Calu3 (cell line): ENCODE data around the gene WNK1. TPM values are rescaled to one million over a fixed set of nuclear protein-coding genes. Genes with fewer than 3 reads are reported as not detected.

Experiments
- BruUV-seq: library from RNA; stranded (reverse); fragments of 400-500 nt; replicated peaks from 2 replicates; lab custom pipeline; 2021; lab: Mats Ljungman, UMichigan
- CTCF ChIA-PET: fragments of 300-600 bp; sonication (Branson Sonifier 250); formaldehyde crosslinking; loops from one replicate; lab custom pipeline; 2022; ENCODE audit warnings: antibody characterized with exemption; lab: Charles Lee
- DNase-seq: peaks from one replicate; pipeline ENCODE4 v3.0.0; 2022
- H3K27ac Mint-ChIP-seq: one replicate; pipeline ENCODE4 v1.8.0; 2022; ENCODE audit warnings: mixed read lengths; ENCODE audit not compliant: unreplicated experiment
- H3K27me3 Mint-ChIP-seq: one replicate; pipeline ENCODE4 v1.8.0; 2022; ENCODE audit warnings: mixed read lengths; ENCODE audit not compliant: unreplicated experiment
- H3K36me3 Mint-ChIP-seq: one replicate; pipeline ENCODE4 v1.8.0; 2022; ENCODE audit warnings: mild to moderate bottlenecking, moderate library complexity, mixed read lengths; ENCODE audit not compliant: insufficient read depth, unreplicated experiment
- H3K4me1 Mint-ChIP-seq: one replicate; pipeline ENCODE4 v1.8.0; 2022; ENCODE audit warnings: mild to moderate bottlenecking, low read depth, mixed read lengths; ENCODE audit not compliant: unreplicated experiment
- H3K4me3 Mint-ChIP-seq: one replicate; pipeline ENCODE4 v1.8.0; 2022; ENCODE audit warnings: mild to moderate bottlenecking, low read depth, moderate library complexity, mixed read lengths; ENCODE audit not compliant: unreplicated experiment
- H3K9me3 Mint-ChIP-seq: one replicate; pipeline ENCODE4 v1.8.0; 2022; ENCODE audit warnings: low read depth, mixed read lengths; ENCODE audit not compliant: unreplicated experiment
- intact Hi-C: fragments of 100-400 bp; cut with micrococcal nuclease; formaldehyde crosslinking; loops from one replicate; pipeline ENCODE4 v1.10.0; 2022; ENCODE audit not compliant: unreplicated experiment
- total RNA-seq: library from RNA; stranded (reverse); gene quantifications from 2 replicates; pipeline ENCODE4 v1.2.3, GENCODE V29; 2022
- TF ChIP-seq, protein P1 (sequence below): fragments of 200-600 bp; IDR thresholded peaks from one replicate; pipeline ENCODE4 v1.8.0; 2022; ENCODE audit warnings: antibody characterized with exemption; ENCODE audit not compliant: unreplicated experiment

Gene WNK1
- total RNA-seq, 1 experiment from 2014 or later: 107 TPM

GRCh38 chr12:920676-921075 lies 168.3 kb downstream of the WNK1 start:
- DNase-seq: no peak
- Mint-ChIP-seq H3K36me3 (peaks cover 55% of the 10 kb centered on the region), H3K27ac (no peak overlapping the region), H3K4me1 (no peaks in the 10 kb centered on the region), H3K9me3 (no peaks in the 10 kb centered on the region), H3K4me3 (no peak overlapping the region), H3K27me3 (no peaks in the 10 kb centered on the region)
- TF ChIP-seq, protein P1, sequence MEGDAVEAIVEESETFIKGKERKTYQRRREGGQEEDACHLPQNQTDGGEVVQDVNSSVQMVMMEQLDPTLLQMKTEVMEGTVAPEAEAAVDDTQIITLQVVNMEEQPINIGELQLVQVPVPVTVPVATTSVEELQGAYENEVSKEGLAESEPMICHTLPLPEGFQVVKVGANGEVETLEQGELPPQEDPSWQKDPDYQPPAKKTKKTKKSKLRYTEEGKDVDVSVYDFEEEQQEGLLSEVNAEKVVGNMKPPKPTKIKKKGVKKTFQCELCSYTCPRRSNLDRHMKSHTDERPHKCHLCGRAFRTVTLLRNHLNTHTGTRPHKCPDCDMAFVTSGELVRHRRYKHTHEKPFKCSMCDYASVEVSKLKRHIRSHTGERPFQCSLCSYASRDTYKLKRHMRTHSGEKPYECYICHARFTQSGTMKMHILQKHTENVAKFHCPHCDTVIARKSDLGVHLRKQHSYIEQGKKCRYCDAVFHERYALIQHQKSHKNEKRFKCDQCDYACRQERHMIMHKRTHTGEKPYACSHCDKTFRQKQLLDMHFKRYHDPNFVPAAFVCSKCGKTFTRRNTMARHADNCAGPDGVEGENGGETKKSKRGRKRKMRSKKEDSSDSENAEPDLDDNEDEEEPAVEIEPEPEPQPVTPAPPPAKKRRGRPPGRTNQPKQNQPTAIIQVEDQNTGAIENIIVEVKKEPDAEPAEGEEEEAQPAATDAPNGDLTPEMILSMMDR: no peak
- BruUV-seq: no TSS peak
- intact Hi-C loops: no loop called here
- CTCF ChIA-PET: no interaction called here

DNA sequence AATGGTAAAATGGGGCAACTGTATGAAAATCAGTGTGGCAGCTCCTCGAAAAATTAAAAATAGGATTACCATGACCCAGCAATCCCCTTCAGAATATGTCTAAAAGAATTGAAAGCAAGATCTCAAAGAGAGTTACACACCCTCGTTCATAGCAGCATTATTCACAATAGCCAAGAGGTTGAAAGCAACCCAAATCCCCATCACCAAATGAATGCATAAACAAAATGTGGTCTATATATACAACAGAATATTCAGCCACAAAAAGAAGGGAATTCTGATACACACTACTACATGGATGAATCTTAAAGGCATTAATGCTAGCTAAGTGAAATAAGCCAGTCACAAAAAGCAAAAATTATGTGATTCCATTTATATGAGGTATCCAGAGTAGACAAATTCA lies 169.9 kb downstream of the WNK1 start:
- no TSS peak for BruUV-seq
- Mint-ChIP-seq H3K27ac (no peak overlapping the region), H3K9me3 (no peaks in the 10 kb centered on the region), H3K27me3 (no peaks in the 10 kb centered on the region), H3K36me3 (peaks cover 55% of the 10 kb centered on the region), H3K4me3 (no peak overlapping the region), H3K4me1 (no peaks in the 10 kb centered on the region)
- intact Hi-C loops: no loop called here
- TF ChIP-seq, protein P1: no peak
- CTCF ChIA-PET: interaction anchor here (0.7 kb wide), 1 partner anchor 105 kb away, joined by 3 read pairs; no protein-coding TSS in a partner anchor
- DNase-seq: no peak

DNA sequence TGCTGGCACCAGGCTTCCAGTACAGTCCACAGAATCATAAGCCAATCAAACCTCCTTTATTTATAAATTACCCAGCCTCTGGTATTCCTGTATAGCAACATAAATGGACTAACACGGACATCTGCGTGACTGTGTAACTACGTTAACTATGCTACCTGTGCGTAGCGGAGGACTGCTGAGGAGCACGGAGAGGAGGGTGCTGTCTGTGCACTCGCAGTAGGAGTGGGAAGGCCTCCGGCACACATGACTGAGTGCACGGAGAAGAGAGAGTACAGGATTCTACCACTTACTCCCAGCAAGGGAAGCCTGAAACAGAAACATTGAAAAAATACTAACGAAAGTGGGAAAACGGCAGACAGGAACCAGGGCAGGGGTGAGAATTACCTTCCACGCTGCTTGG lies 174.3 kb downstream of the WNK1 start:
- BruUV-seq: no TSS peak
- no peak overlapping the region for H3K4me3 Mint-ChIP-seq
- H3K36me3 Mint-ChIP-seq: peaks cover 65% of the 10 kb centered on the region
- TF ChIP-seq, protein P1: no peak
- CTCF ChIA-PET: no interaction called here
- no peaks in the 10 kb centered on the region for H3K4me1 Mint-ChIP-seq
- DNase-seq: no peak
- H3K27ac Mint-ChIP-seq: no peak overlapping the region
- H3K9me3 Mint-ChIP-seq: no peaks in the 10 kb centered on the region
- intact Hi-C loops: no loop called here
- no peaks in the 10 kb centered on the region for H3K27me3 Mint-ChIP-seq

- H3K27ac Mint-ChIP-seq: no peak overlapping the region
- H3K36me3 Mint-ChIP-seq: peaks cover 44% of the 10 kb centered on the region
- intact Hi-C loops: no loop called here
- no peak for DNase-seq
- H3K4me3 Mint-ChIP-seq: no peak overlapping the region
- no peaks in the 10 kb centered on the region for H3K27me3 Mint-ChIP-seq
- TF ChIP-seq, protein P1: no peak
- no peaks in the 10 kb centered on the region for H3K4me1 Mint-ChIP-seq
- no peaks in the 10 kb centered on the region for H3K9me3 Mint-ChIP-seq
- CTCF ChIA-PET: interaction anchor here (0.7 kb wide), 1 partner anchor 47 kb away, joined by 3 read pairs; no protein-coding TSS in a partner anchor
- BruUV-seq: no TSS peak
Observed at GRCh38 chr12:931060-931459, 178.7 kb downstream of the WNK1 start.
